Gastroesophageal sphincter (tissue), 4 donors: ENCODE measurements around the gene RABAC1. TPM values are rescaled to one million over a fixed set of nuclear protein-coding genes. Genes with fewer than 3 reads are reported as not detected.
A peak's percentile ranks its signal among the peaks of the same experiment; 100 is the strongest.

Source experiments
- ATAC-seq: fragments of 150-250 bp; one replicate; pipeline ENCODE4 v1.9.1; 2016; ENCODE audit warnings: mild to moderate bottlenecking, moderate library complexity
- H3K27ac ChIP-seq, 4 donors: fragments of 200-600 bp; sonication (generic) in 3 of 4; 1 replicate in 3 of 4; 2 replicates in 1 of 4; pipeline ENCODE4 v1.5.1; 2016 to 2019
- H3K27me3 ChIP-seq: fragments of 200-600 bp; sonication (generic); one replicate; pipeline ENCODE4 v1.5.1; 2019
- H3K36me3 ChIP-seq, 2 donors: fragments of 200-600 bp; sonication (generic); one replicate each; pipeline ENCODE4 v1.5.1; 2019; ENCODE audit warnings: control low read depth in 1 of 2
- H3K4me1 ChIP-seq, 3 donors: fragments of 200-600 bp; sonication (generic); 1 replicate in 2 of 3; 2 replicates in 1 of 3; pipeline ENCODE4 v1.5.1; 2016 to 2019; ENCODE audit warnings: control low read depth in 2 of 3
- H3K4me3 ChIP-seq, 2 donors: fragments of 200-600 bp; sonication (generic); one replicate each; pipeline ENCODE4 v1.5.1; 2019; ENCODE audit warnings: mild to moderate bottlenecking in 1 of 2, moderate library complexity in 1 of 2
- H3K9me3 ChIP-seq, 3 donors: fragments of 200-600 bp; sonication (generic); one replicate each; pipeline ENCODE4 v1.5.1; 2017 to 2019; ENCODE audit warnings: control low read depth in 2 of 3
- CTCF ChIP-seq, 4 experiments: fragments of 200-600 bp in 2 of 4; fragments of 450-650 bp in 2 of 4; sonication (generic) in 1 of 4; IDR thresholded peaks; one replicate each; pipeline ENCODE4 v1.5.1; 2017 to 2019; ENCODE audit warnings: antibody characterized with exemption in 4 of 4, mild to moderate bottlenecking in 2 of 4, moderate library complexity in 2 of 4
- EP300 ChIP-seq: sonication (generic); formaldehyde crosslinking; IDR thresholded peaks from one replicate; pipeline ENCODE4 v1.6.1; 2017; ENCODE audit warnings: antibody characterized with exemption, mild to moderate bottlenecking
- POLR2A ChIP-seq, 2 donors: fragments of 450-650 bp; IDR thresholded peaks; one replicate each; pipeline ENCODE4 v1.6.1; 2017; ENCODE audit warnings: antibody characterized with exemption in 2 of 2, mild to moderate bottlenecking in 2 of 2, moderate library complexity in 1 of 2
- POLR2AphosphoS5 ChIP-seq: sonication (generic); formaldehyde crosslinking; IDR thresholded peaks from one replicate; pipeline ENCODE4 v1.6.1; 2017; ENCODE audit warnings: antibody characterized with exemption
- WGBS, 2 donors: methylation state at CpG; one replicate each; pipeline ENCODE4 v1.1.5; 2018; ENCODE audit warnings: low coverage in 1 of 2; 5-methylcytosine and 5-hydroxymethylcytosine counted together
- total RNA-seq, 4 donors: library from RNA; depleted of rRNA; stranded (reverse); fragments of >200 nt; gene quantifications; one replicate each; pipeline ENCODE4 v1.1.0, GENCODE V29; 2016

Gene RABAC1
- total RNA-seq, 4 donors from 2014 or later: 150 to 215 (median 201) TPM

- Histone ChIP-seq H3K27me3 (peaks cover 100% of the 10 kb centered on the region), H3K27ac (no peak overlapping the region), H3K4me1 (peaks cover 0 to 25% (median 9%) of the 10 kb centered on the region in 3 donors), H3K9me3 (no peaks in the 10 kb centered on the region), H3K4me3 (no peak overlapping the region), H3K36me3 (peaks cover 0 to 36% of the 10 kb centered on the region in 2 donors)
- TF ChIP-seq POLR2AphosphoS5 (no peak), CTCF (IDR thresholded peaks at IDR 0.05) (no peak), POLR2A (IDR thresholded peaks at IDR 0.05) (no peak), EP300 (no peak)
- ATAC-seq: no peak
- WGBS, 2 donors: 83% methylated on average over 7 of the region's 7 CpGs; no CpG with 5 or more reads in 1 of the 2 donors
Measured at GRCh38 chr19:41999878-42000208, 40.7 kb upstream of the RABAC1 start.

- no peak for ATAC-seq
- H3K36me3 ChIP-seq: peaks cover 0 to 30% of the 10 kb centered on the region in 2 donors
- H3K27ac ChIP-seq: no peak overlapping the region
- H3K9me3 ChIP-seq: no peaks in the 10 kb centered on the region
- H3K4me1 ChIP-seq: peaks cover 0 to 28% (median 10%) of the 10 kb centered on the region in 3 donors
- peaks cover 100% of the 10 kb centered on the region for H3K27me3 ChIP-seq
- 22% methylated on average over 22 of the region's 55 CpGs; no CpG with 5 or more reads in 1 of the 2 donors for WGBS, 2 donors
- no peak overlapping the region for H3K4me3 ChIP-seq
- TF ChIP-seq EP300 (no peak), POLR2AphosphoS5 (no peak), CTCF (IDR thresholded peaks at IDR 0.05) (no peak), POLR2A (IDR thresholded peaks at IDR 0.05) (no peak)
Measured at GRCh38 chr19:41999071-41999877, 40.2 kb upstream of the RABAC1 start.

GRCh38 chr19:41998246-41999020 is 39.3 kb upstream of the RABAC1 start:
- Histone ChIP-seq H3K27me3 (peaks cover 100% of the 10 kb centered on the region), H3K27ac (no peak overlapping the region), H3K36me3 (peaks cover 0 to 23% of the 10 kb centered on the region in 2 donors), H3K9me3 (no peaks in the 10 kb centered on the region), H3K4me1 (peaks cover 0 to 36% (median 19%) of the 10 kb centered on the region in 3 donors), H3K4me3 (peak overlapping the region in 1 of 2 donors; percentile 22)
- TF ChIP-seq POLR2AphosphoS5 (no peak), EP300 (no peak), CTCF (IDR thresholded peaks at IDR 0.05) (peak in 3 of 4 experiments; percentile 32 to 74 (median 60)), POLR2A (IDR thresholded peaks at IDR 0.05) (no peak)
- 0% methylated on average over 2 to 3 of the region's 64 CpGs for WGBS, 2 donors
- peak; percentile 40 for ATAC-seq

- no peak for ATAC-seq
- WGBS, 2 donors: 0 to 2% methylated on average over 3 to 8 of the region's 14 CpGs
- no peak overlapping the region for H3K27ac ChIP-seq
- no peaks in the 10 kb centered on the region for H3K9me3 ChIP-seq
- peaks cover 0 to 18% of the 10 kb centered on the region in 2 donors for H3K36me3 ChIP-seq
- no peak for TF ChIP-seq CTCF (IDR thresholded peaks at IDR 0.05)
- TF ChIP-seq EP300: no peak
- no peak for TF ChIP-seq POLR2AphosphoS5
- peaks cover 0 to 40% (median 19%) of the 10 kb centered on the region in 3 donors for H3K4me1 ChIP-seq
- H3K4me3 ChIP-seq: no peak overlapping the region
- peaks cover 100% of the 10 kb centered on the region for H3K27me3 ChIP-seq
Measured at GRCh38 chr19:41997851-41998229, 38.7 kb upstream of the RABAC1 start.
